ENCODE data around the gene HNRNPR.
"Not testable (repeated sequence)": the region's sequence is repeated elsewhere in the genome, so short reads cannot be mapped to it uniquely, and the experiment has no call there.

The HNRNPR gene

GRCh38 chr1:23344111-23344986, at the start of gene HNRNPR:
HNRNPR (minus strand) TSS chr1:23344284; CDS start chr1:23341008, 3,276 bp downstream.
- DNase-seq, result peak; percentile 99

- no peak for DNase-seq
These were observed 49.6 kb upstream of the HNRNPR start for GRCh38 chr1:23393706-23394105.

- no peak for DNase-seq
These were observed 48.2 kb upstream of the HNRNPR start for GRCh38 chr1:23392125-23392855.

- DNase-seq, result peak; percentile 20
These were observed 45.8 kb upstream of the HNRNPR start for GRCh38 chr1:23389837-23390321.

GRCh38 chr1:23387494-23387893, 43.4 kb upstream of the HNRNPR start:
- DNase-seq, result no peak

- no peak for DNase-seq
These were observed 41.1 kb upstream of the HNRNPR start for GRCh38 chr1:23385119-23385621.

- peak; percentile 52 for DNase-seq
These were observed 40.4 kb upstream of the HNRNPR start for GRCh38 chr1:23384312-23385058.

GRCh38 chr1:23383577-23384311, 39.7 kb upstream of the HNRNPR start:
- no peak for DNase-seq

- no peak for DNase-seq
These were observed 37.3 kb upstream of the HNRNPR start for GRCh38 chr1:23381233-23381885.

GRCh38 chr1:23380719-23381118, 36.6 kb upstream of the HNRNPR start:
- DNase-seq, result no peak

- not testable (repeated sequence) for DNase-seq
These were observed 36.2 kb upstream of the HNRNPR start for GRCh38 chr1:23380236-23380635.

- DNase-seq, result no peak
These were observed 33.1 kb upstream of the HNRNPR start for GRCh38 chr1:23376890-23377811.

- DNase-seq, result not testable (repeated sequence)
These were observed 30.1 kb upstream of the HNRNPR start for GRCh38 chr1:23374079-23374735.

GRCh38 chr1:23371987-23372880, 28.1 kb upstream of the HNRNPR start:
- no peak for DNase-seq

- DNase-seq, result no peak
These were observed 26.9 kb upstream of the HNRNPR start for GRCh38 chr1:23370709-23371584.

- no peak for DNase-seq
These were observed 26.2 kb upstream of the HNRNPR start for GRCh38 chr1:23370330-23370708.

- DNase-seq, result peak; percentile 68
These were observed 25.4 kb upstream of the HNRNPR start, which contains the start of gene ZNF436 for GRCh38 chr1:23369335-23370013. ZNF436 (minus strand) TSS chr1:23369836; CDS start chr1:23368005, 1,831 bp downstream.

Data from MV-4-11 (cell line).